SK-N-SH (cell line): ENCODE data around the gene CCL26.

ENCODE experiments used
- SMC3 ChIP-seq: IDR thresholded peaks from 2 replicates; pipeline ENCODE4 v1.6.1; 2012; ENCODE audit warnings: low read depth, low read length, improper control_type of control experiment
- TEAD4 ChIP-seq: IDR thresholded peaks from 2 replicates; pipeline ENCODE4 v1.4.0; 2012; ENCODE audit warnings: mild to moderate bottlenecking, borderline replicate concordance; ENCODE audit not compliant: insufficient read depth
- TF ChIP-seq, protein P1 (sequence below): fragments of 200-600 bp; sonication (generic); IDR thresholded peaks from 2 replicates; pipeline ENCODE4 v1.6.1; 2017; ENCODE audit warnings: antibody characterized with exemption, mild to moderate bottlenecking, moderate library complexity

DNA sequence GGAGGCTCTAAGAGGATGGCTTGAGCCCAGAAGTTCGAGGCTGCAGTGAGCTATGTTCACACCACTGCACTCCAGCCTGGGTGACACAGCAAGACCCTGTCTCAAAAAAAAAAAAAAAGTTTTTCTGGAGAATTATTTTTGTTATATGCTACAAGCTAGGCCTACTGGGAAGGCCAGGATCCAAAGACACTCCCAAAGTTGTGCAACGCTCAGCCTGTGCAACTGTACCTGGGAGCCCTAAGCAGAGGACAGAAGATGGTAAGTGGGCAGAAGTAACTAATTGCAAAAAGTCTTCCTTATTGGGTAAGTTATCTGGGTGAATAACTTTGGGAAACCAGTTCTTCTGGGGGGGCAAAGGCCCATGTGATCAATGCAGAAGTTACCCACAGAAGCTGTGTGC lies 50.6 kb downstream of the CCL26 start:
- TF ChIP-seq, protein P1, sequence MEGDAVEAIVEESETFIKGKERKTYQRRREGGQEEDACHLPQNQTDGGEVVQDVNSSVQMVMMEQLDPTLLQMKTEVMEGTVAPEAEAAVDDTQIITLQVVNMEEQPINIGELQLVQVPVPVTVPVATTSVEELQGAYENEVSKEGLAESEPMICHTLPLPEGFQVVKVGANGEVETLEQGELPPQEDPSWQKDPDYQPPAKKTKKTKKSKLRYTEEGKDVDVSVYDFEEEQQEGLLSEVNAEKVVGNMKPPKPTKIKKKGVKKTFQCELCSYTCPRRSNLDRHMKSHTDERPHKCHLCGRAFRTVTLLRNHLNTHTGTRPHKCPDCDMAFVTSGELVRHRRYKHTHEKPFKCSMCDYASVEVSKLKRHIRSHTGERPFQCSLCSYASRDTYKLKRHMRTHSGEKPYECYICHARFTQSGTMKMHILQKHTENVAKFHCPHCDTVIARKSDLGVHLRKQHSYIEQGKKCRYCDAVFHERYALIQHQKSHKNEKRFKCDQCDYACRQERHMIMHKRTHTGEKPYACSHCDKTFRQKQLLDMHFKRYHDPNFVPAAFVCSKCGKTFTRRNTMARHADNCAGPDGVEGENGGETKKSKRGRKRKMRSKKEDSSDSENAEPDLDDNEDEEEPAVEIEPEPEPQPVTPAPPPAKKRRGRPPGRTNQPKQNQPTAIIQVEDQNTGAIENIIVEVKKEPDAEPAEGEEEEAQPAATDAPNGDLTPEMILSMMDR, result no peak
- TF ChIP-seq SMC3 (no peak), TEAD4 (no peak)
